Activated T-cell treated with anti-CD3 and anti-CD28 coated beads, Interleukin-2, amount 50 U/mL, for 48 hours (primary cell): ENCODE results near the gene PRUNE2.

ENCODE experiments used
- DNase-seq, 2 experiments: peaks; one replicate each; pipeline ENCODE4 v3.0.0-alpha.2; 2020

PRUNE2 gene

GRCh38 chr9:76729980-76730737 is 175.8 kb downstream of the PRUNE2 start:
- no peak for DNase-seq

DNA sequence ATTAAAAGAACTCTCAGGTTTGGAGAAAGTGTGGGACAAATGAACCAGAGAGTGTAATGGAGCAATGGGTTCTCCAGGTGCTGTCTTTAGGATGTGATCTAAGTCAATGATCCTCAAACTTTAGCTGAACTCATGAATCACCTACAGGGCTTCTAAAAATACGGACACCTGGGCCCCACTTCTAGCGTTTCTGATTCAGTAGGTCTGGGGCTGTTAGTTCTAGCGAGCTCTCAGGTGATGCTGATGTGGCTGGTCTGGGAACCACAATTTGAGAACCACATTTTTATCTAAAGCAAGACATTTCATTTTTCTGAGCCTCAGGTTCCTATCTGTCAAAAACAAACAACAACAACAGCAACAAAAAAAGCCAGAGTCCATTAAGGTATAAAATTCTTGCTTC is 176.8 kb downstream of the PRUNE2 start:
- DNase-seq, result no peak

- no peak for DNase-seq
Observed at GRCh38 chr9:76725885-76726284, 180.0 kb downstream of the PRUNE2 start.

DNA sequence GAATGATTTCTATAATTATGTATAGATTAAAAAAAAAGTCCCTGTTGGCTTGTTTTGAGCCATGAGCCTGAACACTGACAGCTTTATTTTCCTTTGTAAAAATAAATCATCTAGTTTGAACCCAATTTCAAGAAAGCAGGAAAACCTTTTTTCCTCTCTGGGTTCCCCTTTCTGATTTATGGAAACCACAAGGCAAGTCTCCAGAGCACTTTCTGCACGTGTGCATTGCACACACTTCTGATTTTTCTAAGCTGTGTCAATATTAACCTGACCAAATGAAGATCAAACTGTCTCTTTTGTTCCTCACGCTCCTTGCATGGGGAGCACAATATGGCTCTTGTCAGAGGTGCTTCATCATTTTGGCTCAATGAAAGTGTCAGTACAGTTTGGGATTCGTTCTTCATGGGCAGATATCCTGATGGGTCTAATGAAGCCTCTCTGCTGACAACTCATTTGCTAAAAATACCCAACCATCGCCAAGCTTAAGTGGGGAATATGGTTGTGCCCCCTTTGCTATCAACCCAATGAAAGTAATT is 180.8 kb downstream of the PRUNE2 start:
- no peak for DNase-seq

DNA sequence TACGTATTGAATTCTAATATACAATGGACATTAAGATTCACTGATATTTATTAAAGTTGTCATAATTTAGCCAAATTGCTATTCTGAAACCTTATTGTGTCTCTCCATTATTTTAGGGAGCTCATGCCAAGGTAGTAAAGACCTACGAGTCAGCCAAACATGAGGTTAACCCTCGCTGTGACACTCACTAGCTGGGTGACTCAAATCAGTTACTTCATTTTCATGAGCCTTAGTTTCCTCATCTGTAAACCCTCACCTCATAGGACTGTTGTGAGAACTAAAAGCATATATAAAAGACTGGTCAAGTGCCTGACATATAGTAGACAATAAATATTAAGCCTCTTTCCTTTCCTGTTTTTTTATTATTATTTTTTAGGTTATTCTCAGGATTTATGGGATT is 185.7 kb downstream of the PRUNE2 start:
- DNase-seq, result no peak

- DNase-seq, result no peak
Observed at GRCh38 chr9:76718166-76718565, 187.7 kb downstream of the PRUNE2 start.

DNA sequence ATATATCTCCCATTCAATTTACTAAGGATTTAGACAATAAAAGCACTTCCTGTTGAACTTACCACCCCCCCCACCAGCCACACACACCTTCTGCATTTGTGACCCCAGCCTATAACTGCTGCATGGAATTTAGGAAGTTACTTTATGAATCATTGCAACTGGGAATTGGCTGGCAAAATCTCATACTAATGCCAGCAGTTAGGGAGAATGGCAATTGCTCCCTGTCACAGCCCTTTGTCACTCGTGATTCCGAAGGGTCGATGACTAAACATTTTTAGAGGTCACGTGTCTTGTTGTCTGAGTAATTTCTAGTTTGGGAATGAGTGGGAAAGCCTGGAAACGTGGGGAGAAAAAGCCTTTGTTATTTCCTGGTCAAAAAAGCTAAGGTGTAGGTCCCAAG is 188.3 kb downstream of the PRUNE2 start:
- DNase-seq, result no peak

GRCh38 chr9:76717176-76717575 is 188.7 kb downstream of the PRUNE2 start:
- no peak for DNase-seq

- no peak for DNase-seq
Observed at GRCh38 chr9:76716085-76716672, 189.7 kb downstream of the PRUNE2 start.

- no peak for DNase-seq
Observed at GRCh38 chr9:76713381-76713780, 192.5 kb downstream of the PRUNE2 start.

- DNase-seq, result no peak
Observed at GRCh38 chr9:76709020-76709419, 196.9 kb downstream of the PRUNE2 start.

- no peak for DNase-seq
Observed at GRCh38 chr9:76707510-76707909, 198.4 kb downstream of the PRUNE2 start.

- DNase-seq, result no peak
Observed at GRCh38 chr9:76704593-76705204, 201.2 kb downstream of the PRUNE2 start.

GRCh38 chr9:76703270-76703669 is 202.6 kb downstream of the PRUNE2 start:
- no peak for DNase-seq

DNA sequence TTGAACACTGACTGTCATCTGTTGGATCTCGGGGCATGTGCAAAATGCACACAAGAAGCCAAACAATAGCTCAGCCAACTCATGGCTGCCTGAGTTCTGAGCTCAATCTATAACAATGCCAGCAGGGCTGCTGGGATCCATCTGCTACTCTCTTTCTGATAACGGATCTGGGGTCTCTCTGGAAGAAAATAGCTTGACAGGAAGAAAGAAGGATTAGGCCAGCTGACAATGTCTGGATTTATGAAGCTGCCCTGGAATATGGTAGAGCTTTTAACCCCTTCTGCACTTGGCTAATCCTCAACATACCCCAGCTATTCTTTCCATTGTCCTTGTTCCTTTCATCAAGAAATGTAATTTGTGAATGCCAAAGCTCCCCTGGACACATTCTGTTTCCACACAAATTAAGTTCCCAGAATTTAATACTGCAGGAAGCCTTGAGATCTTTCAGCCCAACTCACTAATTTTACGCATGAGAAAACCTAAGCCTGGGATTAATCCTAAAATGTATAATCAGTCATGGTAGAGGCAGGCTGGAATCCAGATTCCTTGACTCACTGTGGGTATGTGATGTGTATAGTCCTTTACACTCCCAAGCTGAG is 204.4 kb downstream of the PRUNE2 start:
- no peak for DNase-seq

DNA sequence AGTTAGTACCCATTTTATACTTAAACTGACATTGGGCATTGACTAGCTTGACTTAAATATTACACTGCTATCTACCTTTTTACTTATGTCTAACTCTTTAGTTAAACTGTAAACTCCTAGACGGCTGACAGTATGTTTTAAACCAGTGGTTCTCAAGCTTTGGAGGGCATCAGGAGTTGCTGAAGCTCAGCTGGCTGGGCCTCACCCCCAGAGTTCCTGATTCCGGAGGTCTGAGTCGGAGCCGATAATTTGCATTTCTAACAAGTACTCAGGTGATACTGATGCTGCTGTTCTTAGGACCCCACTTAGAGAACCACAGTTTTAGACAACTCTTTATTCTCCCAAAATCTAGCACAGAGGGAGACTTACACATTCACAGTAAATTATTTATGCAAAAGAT is 205.0 kb downstream of the PRUNE2 start:
- no peak for DNase-seq

GRCh38 chr9:76699971-76700370 is 205.9 kb downstream of the PRUNE2 start:
- DNase-seq, result no peak

DNA sequence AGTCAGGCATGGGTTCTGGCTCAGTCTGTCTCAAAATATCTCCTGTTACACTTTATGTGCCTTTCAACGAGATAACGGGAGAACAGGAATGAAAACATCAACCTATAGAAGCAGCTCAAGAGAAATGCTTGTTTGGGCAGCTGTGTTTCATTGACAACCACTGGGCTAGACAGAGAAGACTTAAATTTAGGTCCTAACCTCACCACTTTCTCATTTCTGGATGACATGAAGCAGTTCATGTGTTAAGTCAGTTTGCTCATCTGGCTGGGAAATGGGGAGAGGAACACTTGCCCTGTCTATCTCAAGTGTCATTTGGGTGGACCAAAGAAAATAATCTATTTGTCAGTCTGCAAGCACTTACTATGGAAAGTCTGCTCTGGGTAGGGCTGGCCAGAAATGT is 208.4 kb downstream of the PRUNE2 start:
- no peak for DNase-seq

DNA sequence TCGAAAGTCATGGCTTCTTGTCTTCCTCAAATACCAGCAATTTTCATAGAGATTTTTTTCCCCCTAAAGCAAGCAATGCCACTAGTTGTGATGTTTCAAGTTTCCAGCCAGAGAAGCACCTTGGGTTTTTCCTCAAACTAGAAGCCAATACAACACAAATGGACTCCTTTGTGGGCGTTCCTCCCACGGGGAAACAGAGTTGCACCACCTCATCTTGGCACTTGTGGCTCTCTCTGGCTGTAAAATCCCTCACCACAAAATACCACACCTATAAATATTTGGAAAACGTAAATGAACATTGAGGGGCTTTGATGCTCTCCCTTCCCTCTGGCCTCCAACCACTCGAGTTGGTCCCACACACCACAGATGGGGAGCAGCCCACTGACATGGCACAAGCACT is 208.8 kb downstream of the PRUNE2 start:
- DNase-seq, result no peak

- no peak for DNase-seq
Observed at GRCh38 chr9:76693912-76694311, 212.0 kb downstream of the PRUNE2 start.

DNA sequence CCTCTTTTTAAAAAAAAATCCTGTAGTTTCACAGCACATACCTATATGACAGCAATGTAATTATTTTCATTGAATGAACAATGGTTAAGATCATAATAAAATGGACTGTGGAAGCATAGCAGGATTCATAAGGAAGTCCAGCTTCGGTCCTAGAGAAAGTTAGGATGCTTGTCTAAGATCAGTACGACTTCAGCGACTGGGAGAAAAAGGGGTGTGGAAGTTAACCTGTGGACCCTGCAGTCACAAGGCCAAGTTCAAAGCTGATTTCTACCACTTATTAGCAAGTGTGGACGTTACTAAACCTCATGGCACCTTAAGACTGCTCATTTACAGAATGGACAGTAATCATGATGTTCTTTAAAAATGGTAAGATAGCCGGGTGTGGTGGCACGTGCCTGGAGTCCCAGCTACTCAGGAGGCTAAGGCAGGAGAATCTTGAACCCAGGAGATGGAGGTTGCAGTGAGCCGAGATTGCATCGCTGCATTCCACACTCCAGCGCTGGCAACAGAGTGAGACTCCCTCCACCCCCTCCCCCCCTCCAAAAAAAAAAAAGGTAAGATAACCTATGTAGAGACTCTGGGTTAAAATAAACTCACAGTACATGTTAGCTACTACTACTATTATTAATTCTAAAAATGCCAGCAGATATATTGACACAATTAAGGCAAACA is 213.3 kb downstream of the PRUNE2 start:
- DNase-seq, result no peak

- DNase-seq, result peak in 1 of 2 experiments; percentile 19
Observed at GRCh38 chr9:76691517-76692313, 214.2 kb downstream of the PRUNE2 start.
